Panc1 (cell line): ENCODE results near the gene IRF3. TPM values are rescaled to one million over a fixed set of nuclear protein-coding genes. Genes with fewer than 3 reads are reported as not detected.

Experiments used
- ATAC-seq: fragments of 200-7000 bp; cut with Tn5 transposase; 2 replicates; pipeline ENCODE4 v1.9.1; 2020; ENCODE audit warnings: mild to moderate bottlenecking, moderate library complexity
- BruUV-seq: library from RNA; stranded (reverse); fragments of 400-500 nt; replicated peaks from 2 replicates; lab custom pipeline; 2021; lab: Mats Ljungman, UMichigan
- CTCF ChIA-PET: fragments of 300-600 bp; sonication (Branson Sonifier 250); formaldehyde crosslinking; loops from one replicate; lab custom pipeline; 2022; ENCODE audit warnings: antibody characterized with exemption; lab: Charles Lee
- POLR2A ChIA-PET: fragments of 300-600 bp; sonication (Branson Sonifier 250); formaldehyde crosslinking; loops from one replicate; lab custom pipeline; 2022; ENCODE audit warnings: antibody characterized with exemption; lab: Charles Lee
- DNase-seq: peaks from one replicate; pipeline ENCODE4 v3.0.0-alpha.2; 2010; ENCODE audit warnings: low read depth, low spot score
- H3K27ac ChIP-seq: 2 replicates; pipeline ENCODE4 v1.5.1; 2011; ENCODE audit warnings: mild to moderate bottlenecking, low read length, inconsistent platforms
- H3K27me3 ChIP-seq: fragments of 200-500 bp; sonication (Bioruptor generic); 2 replicates; pipeline ENCODE4 v1.6.0; 2014; ENCODE audit warnings: low read length, inconsistent platforms; ENCODE audit not compliant: control insufficient read depth, insufficient read depth
- H3K36me3 ChIP-seq: fragments of 200-500 bp; sonication (Bioruptor generic); 2 replicates; pipeline ENCODE4 v1.5.1; 2014; ENCODE audit warnings: inconsistent platforms, mild to moderate bottlenecking, low read length, moderate library complexity; ENCODE audit not compliant: control insufficient read depth, insufficient read depth
- H3K4me1 ChIP-seq: 2 replicates; pipeline ENCODE4 v1.5.1; 2011; ENCODE audit warnings: inconsistent platforms, mild to moderate bottlenecking, low read length, moderate library complexity; ENCODE audit not compliant: control insufficient read depth, insufficient read depth
- H3K4me3 ChIP-seq, 2 experiments: 2 replicates each; pipeline ENCODE4 v1.5.1; 2011 to 2012; ENCODE audit warnings: low read depth in 2 of 2, low read length in 2 of 2, mild to moderate bottlenecking in 2 of 2, inconsistent platforms in 1 of 2, moderate library complexity in 1 of 2
- H3K9me3 ChIP-seq: fragments of 200-500 bp; sonication (Bioruptor generic); 2 replicates; pipeline ENCODE4 v1.5.1; 2014; ENCODE audit warnings: low read depth, mild to moderate bottlenecking, inconsistent platforms, low read length, moderate library complexity; ENCODE audit not compliant: control insufficient read depth, insufficient read depth
- POLR2AphosphoS5 ChIP-seq: IDR thresholded peaks from 2 replicates; pipeline ENCODE4 v1.6.1; 2012; ENCODE audit warnings: mild to moderate bottlenecking, low read depth, low read length, moderate library complexity
- SIN3A ChIP-seq: IDR thresholded peaks from 2 replicates; pipeline ENCODE4 v1.6.1; 2012; ENCODE audit warnings: low read depth, mild to moderate bottlenecking, low read length, moderate library complexity, borderline replicate concordance; ENCODE audit not compliant: insufficient read depth
- TCF7L2 ChIP-seq: IDR thresholded peaks from 2 replicates; pipeline ENCODE4 v1.6.1; 2011; ENCODE audit warnings: mild to moderate bottlenecking, low read depth, low read length, inconsistent platforms
- in situ Hi-C: cut with HindIII; loops from 2 replicates; pipeline ENCODE4 v1.10.0; 2016; ENCODE audit warnings: low sequenced_read_pairs, low pct_unique_long_range_greater_than_20kb
- intact Hi-C: fragments of 100-400 bp; cut with micrococcal nuclease; formaldehyde crosslinking; loops from one replicate; pipeline ENCODE4 v1.10.0; 2022; ENCODE audit not compliant: unreplicated experiment
- total RNA-seq: library from RNA; stranded (reverse); gene quantifications from one replicate; pipeline ENCODE4 v1.2.1, GENCODE V29; 2021; ENCODE audit not compliant: unreplicated experiment
- TF ChIP-seq, protein P1 (sequence below): fragments of 450-650 bp; IDR thresholded peaks from 2 replicates; pipeline ENCODE4 v1.5.1; 2017; ENCODE audit warnings: mild to moderate bottlenecking
- TF ChIP-seq, protein P2 (sequence below), 2 experiments: IDR thresholded peaks; 2 replicates each; pipeline ENCODE4 v1.6.1; 2011 to 2012; ENCODE audit warnings: low read depth in 2 of 2, control low read depth in 1 of 2, low read length in 1 of 2, mild to moderate bottlenecking in 1 of 2, moderate library complexity in 1 of 2; ENCODE audit not compliant: insufficient read depth in 1 of 2

Gene IRF3
- total RNA-seq, 1 experiment from 2014 or later = 109 TPM

DNA sequence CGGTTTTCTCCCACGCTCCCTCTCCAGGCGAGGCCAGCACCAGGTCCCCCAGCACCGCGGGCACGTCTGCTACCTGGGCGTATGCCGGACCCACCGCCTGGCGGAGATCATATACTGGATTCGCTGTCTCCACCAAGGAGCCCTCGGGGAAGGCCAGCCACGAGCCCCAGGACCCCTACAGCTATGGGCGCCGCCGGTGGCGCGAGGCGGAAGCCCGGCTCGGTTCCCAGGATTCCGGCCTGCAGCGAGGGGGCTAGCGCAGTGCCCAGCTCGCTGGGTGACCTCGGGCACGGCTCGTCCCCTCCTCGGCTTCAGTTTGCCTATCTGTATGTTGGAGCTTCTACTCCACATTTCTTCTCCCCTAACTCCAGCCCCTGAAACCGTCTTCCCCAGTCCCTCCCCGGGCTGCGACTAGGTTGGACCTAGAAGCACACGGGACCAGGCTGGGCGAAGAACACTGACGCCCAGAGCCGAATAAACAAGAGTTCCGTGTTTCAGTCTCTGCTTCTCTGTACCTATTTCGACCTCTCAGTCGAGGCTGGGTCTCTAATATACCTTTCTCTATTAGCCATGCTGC lies 24.5 kb upstream of the IRF3 start:
- Histone ChIP-seq H3K4me3 (peak overlapping the region in 1 of 2 experiments; percentile 33; a peak in 1 of 4 replicates), H3K36me3 (no peaks in the 10 kb centered on the region), H3K27ac (no peak overlapping the region), H3K9me3 (no peaks in the 10 kb centered on the region), H3K27me3 (no peaks in the 10 kb centered on the region), H3K4me1 (0 out of 2 replicates have a peak, but pooled peaks cover 2% of the 10 kb centered on the region)
- BruUV-seq = no TSS peak
- intact Hi-C loops = no loop called here
- DNase-seq (no peak), ATAC-seq (no peak)
- CTCF ChIA-PET = no interaction called here
- TF ChIP-seq, protein P1, sequence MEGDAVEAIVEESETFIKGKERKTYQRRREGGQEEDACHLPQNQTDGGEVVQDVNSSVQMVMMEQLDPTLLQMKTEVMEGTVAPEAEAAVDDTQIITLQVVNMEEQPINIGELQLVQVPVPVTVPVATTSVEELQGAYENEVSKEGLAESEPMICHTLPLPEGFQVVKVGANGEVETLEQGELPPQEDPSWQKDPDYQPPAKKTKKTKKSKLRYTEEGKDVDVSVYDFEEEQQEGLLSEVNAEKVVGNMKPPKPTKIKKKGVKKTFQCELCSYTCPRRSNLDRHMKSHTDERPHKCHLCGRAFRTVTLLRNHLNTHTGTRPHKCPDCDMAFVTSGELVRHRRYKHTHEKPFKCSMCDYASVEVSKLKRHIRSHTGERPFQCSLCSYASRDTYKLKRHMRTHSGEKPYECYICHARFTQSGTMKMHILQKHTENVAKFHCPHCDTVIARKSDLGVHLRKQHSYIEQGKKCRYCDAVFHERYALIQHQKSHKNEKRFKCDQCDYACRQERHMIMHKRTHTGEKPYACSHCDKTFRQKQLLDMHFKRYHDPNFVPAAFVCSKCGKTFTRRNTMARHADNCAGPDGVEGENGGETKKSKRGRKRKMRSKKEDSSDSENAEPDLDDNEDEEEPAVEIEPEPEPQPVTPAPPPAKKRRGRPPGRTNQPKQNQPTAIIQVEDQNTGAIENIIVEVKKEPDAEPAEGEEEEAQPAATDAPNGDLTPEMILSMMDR = no peak
- TF ChIP-seq, protein P2, sequence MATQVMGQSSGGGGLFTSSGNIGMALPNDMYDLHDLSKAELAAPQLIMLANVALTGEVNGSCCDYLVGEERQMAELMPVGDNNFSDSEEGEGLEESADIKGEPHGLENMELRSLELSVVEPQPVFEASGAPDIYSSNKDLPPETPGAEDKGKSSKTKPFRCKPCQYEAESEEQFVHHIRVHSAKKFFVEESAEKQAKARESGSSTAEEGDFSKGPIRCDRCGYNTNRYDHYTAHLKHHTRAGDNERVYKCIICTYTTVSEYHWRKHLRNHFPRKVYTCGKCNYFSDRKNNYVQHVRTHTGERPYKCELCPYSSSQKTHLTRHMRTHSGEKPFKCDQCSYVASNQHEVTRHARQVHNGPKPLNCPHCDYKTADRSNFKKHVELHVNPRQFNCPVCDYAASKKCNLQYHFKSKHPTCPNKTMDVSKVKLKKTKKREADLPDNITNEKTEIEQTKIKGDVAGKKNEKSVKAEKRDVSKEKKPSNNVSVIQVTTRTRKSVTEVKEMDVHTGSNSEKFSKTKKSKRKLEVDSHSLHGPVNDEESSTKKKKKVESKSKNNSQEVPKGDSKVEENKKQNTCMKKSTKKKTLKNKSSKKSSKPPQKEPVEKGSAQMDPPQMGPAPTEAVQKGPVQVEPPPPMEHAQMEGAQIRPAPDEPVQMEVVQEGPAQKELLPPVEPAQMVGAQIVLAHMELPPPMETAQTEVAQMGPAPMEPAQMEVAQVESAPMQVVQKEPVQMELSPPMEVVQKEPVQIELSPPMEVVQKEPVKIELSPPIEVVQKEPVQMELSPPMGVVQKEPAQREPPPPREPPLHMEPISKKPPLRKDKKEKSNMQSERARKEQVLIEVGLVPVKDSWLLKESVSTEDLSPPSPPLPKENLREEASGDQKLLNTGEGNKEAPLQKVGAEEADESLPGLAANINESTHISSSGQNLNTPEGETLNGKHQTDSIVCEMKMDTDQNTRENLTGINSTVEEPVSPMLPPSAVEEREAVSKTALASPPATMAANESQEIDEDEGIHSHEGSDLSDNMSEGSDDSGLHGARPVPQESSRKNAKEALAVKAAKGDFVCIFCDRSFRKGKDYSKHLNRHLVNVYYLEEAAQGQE (IDR thresholded peaks at IDR 0.05; ENCODE audit: insufficient read depth in 1 of 2, low read depth in 2 of 2, low read length in 1 of 2) = no peak
- TF ChIP-seq TCF7L2 (no peak), SIN3A (no peak), POLR2AphosphoS5 (no peak)
- in situ Hi-C loops = no loop called here
- POLR2A ChIA-PET = no interaction called here

DNA sequence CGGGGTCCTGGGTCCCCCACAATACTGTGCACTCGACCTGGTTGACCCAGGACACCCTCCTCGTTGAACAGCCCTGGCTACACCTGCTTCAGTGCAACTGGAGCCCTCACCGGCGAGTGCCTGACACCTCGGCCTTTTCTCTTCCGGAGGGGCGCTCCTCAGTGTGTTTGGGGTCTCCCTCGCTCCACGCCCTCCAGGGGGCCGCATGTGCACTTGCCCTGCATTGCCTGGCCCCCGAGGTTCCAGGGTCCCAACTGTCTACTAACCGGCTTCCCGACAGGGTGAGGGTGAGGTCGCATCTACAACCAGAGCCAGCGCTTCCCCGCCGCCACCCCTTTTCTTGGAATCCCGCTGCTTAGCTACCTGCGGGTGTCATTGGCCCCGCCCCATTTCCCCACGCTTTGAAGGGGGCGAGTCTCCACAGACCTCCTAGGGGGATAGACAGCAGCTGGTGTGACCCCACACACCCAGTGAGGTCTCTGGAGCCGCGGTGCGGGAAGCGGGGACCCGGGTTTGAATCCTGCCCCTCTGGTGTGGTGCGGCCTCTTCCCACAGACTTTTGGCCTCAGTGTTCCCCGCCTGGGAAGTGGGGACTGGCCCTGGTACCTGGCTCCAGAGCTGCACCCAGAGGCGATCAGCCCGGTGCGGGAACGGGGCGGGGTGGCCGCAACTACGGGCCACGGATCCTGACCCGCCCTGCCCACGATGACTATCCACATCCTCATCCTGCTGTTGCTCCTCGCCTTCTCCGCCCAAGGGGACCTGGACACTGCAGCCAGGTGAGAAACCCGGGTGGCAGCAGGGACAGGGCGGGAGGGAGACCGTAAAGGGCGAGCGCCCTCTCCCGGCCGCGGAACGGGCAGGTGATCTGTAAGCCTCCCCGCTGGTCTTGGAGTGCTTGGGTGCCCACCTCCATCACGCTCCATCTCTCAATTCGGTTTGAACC lies 23.7 kb upstream of the IRF3 start, which contains the start of gene ADM5:
Gene ADM5, plus strand, starts transcription at position 462 of the 946 bp plus-strand sequence. Its CDS starts 244 bp downstream, at position 706.
- POLR2A ChIA-PET = no interaction called here
- Histone ChIP-seq H3K4me3 (peak within 1 kb of the TSS in 1 of 2 experiments; percentile 33; a peak in 1 of 4 replicates), H3K27me3 (no peaks in the 10 kb centered on the region), H3K4me1 (0 out of 2 replicates have a peak, but pooled peaks cover 2% of the 10 kb centered on the region), H3K36me3 (no peaks in the 10 kb centered on the region), H3K27ac (no peak within 1 kb of the TSS), H3K9me3 (no peaks in the 10 kb centered on the region)
- ATAC-seq = peak; percentile 6; the same call in 1 of the 2 replicates
- no peak for DNase-seq
- CTCF ChIA-PET = no interaction called here
- intact Hi-C loops (no loop called here), in situ Hi-C loops (no loop called here)
- TF ChIP-seq POLR2AphosphoS5 = 0 out of 2 replicates have a peak, but pooled peaks have one; percentile 9
- TF ChIP-seq, protein P1 = no peak
- TF ChIP-seq, protein P2 (IDR thresholded peaks at IDR 0.05; ENCODE audit: insufficient read depth in 1 of 2, low read depth in 2 of 2, low read length in 1 of 2) = no peak
- BruUV-seq = no TSS peak
